Mesodermal cell (in vitro differentiated cells): ENCODE measurements around the gene L3MBTL4.

Experiments
- H3K27ac ChIP-seq: 2 replicates; pipeline ENCODE4 v1.7.0; 2013; ENCODE audit warnings: mild to moderate bottlenecking, low read depth, low read length, moderate library complexity; ENCODE audit not compliant: severe bottlenecking
- H3K36me3 ChIP-seq: 2 replicates; pipeline ENCODE4 v1.7.1; 2013; ENCODE audit warnings: mild to moderate bottlenecking, low read length, moderate library complexity; ENCODE audit not compliant: control insufficient read depth, insufficient read depth
- H3K4me1 ChIP-seq: one replicate; pipeline ENCODE4 v1.7.1; 2013; ENCODE audit warnings: mild to moderate bottlenecking, low read length; ENCODE audit not compliant: insufficient read depth, control insufficient read depth, poor library complexity, severe bottlenecking
- H3K4me3 ChIP-seq: 2 replicates; pipeline ENCODE4 v1.7.0; 2013; ENCODE audit warnings: low read length, control low read depth, mild to moderate bottlenecking; ENCODE audit not compliant: insufficient read depth, poor library complexity, severe bottlenecking; ENCODE audit errors: extremely low read depth
- H3K9me3 ChIP-seq: 2 replicates; pipeline ENCODE4 v1.7.1; 2013; ENCODE audit warnings: mild to moderate bottlenecking, low read length, moderate library complexity; ENCODE audit not compliant: control insufficient read depth
- WGBS, 2 experiments: methylation state at CpG; one replicate each; pipeline ENCODE4 v1.1.5; 2013; ENCODE audit warnings: missing lambda C conversion rate in 2 of 2; ENCODE audit not compliant: insufficient coverage in 2 of 2; 5-methylcytosine and 5-hydroxymethylcytosine counted together

Gene L3MBTL4

DNA sequence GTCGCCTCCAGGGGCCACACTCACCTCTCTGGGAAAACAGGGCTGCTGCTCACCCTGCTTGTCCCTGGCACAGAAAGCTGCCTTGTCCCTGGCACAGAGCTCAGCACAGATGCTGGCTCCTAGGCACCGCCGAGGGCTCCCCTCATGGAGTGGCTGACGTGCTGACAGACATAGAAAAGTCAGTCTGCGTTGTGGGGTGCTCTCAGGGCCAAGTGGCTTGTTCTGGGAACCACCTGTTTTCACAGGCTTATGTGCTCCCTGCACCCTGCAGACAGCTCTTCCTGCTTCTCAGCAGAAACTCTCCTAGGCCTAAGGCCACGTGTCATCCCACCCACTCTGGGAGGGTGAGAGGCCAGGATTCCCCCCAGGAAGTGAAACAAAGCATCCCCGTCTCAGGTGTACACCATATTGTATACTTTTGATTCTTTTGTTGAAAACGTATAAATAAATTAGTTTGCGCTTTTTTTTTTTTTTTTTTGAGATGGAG, 434.7 kb downstream of the L3MBTL4 start:
- 97 to 98% methylated on average over 5 to 6 of the region's 9 CpGs for WGBS, 2 experiments
- Histone ChIP-seq H3K4me1 (peaks cover 10% of the 10 kb centered on the region), H3K27ac (no peak overlapping the region), H3K36me3 (no peaks in the 10 kb centered on the region), H3K4me3 (no peak overlapping the region), H3K9me3 (no peaks in the 10 kb centered on the region)

DNA sequence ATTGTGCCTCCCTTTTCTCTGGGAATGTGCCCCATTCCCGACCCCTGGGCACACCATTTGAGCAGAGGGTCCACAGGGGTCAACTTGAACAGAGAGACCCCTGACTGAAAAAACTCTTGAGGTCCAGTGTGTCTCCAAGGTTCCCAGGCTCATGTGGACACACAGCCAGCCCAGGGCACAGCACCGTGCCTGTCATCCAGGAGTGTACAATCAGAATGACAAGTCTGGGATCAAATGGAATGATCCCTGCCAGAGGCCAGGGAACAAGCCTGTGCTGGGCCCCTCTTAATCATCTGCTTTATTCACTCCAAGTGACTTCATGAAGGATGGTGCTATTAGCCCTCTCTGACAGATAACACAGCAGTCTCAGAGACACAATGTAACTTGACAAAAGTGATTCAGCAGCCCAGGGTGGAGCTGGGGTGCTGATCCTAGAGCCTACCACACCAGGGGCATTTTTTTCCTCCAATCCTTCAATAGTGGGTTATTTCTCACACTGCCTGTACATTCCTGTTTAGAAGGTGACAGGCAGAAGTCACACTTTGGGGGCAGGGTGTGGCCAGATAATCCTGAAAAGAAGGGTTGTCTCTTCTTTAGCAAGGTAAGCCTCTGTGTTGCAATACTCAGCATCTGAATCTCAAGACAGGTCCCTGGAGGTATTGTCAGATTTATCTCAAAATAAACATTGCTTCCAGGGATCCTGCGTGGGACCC, 435.4 kb downstream of the L3MBTL4 start:
- Histone ChIP-seq H3K36me3 (no peaks in the 10 kb centered on the region), H3K9me3 (no peaks in the 10 kb centered on the region), H3K4me1 (peaks cover 13% of the 10 kb centered on the region), H3K27ac (no peak overlapping the region), H3K4me3 (no peak overlapping the region)
- WGBS, 2 experiments = 81 to 87% methylated on average over 3 of the region's 3 CpGs

DNA sequence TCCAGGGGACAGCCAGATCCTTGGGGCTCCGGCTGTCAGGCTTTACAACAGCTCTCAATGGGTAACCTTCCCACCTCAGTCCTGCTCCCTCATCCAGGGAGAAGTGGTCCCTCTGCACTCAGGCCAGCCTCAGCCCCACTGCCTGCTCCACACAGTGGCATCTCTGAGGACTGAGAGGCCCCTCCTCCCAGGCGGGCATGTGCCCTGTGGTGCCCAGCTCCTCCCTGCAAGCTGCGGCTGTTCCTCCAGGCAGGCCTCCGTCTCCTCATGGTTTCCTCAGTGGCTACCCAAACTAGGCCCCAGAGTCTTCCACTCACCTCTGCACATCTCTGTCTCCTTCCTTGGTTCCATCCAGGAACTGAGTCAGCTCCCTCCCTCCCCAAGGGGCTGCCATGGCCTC, 437.7 kb downstream of the L3MBTL4 start:
- Histone ChIP-seq H3K9me3 (no peaks in the 10 kb centered on the region), H3K27ac (no peak overlapping the region), H3K36me3 (no peaks in the 10 kb centered on the region), H3K4me1 (peaks cover 5% of the 10 kb centered on the region), H3K4me3 (no peak overlapping the region)
- WGBS, 2 experiments = 97 to 100% methylated on average over 4 of the region's 4 CpGs

DNA sequence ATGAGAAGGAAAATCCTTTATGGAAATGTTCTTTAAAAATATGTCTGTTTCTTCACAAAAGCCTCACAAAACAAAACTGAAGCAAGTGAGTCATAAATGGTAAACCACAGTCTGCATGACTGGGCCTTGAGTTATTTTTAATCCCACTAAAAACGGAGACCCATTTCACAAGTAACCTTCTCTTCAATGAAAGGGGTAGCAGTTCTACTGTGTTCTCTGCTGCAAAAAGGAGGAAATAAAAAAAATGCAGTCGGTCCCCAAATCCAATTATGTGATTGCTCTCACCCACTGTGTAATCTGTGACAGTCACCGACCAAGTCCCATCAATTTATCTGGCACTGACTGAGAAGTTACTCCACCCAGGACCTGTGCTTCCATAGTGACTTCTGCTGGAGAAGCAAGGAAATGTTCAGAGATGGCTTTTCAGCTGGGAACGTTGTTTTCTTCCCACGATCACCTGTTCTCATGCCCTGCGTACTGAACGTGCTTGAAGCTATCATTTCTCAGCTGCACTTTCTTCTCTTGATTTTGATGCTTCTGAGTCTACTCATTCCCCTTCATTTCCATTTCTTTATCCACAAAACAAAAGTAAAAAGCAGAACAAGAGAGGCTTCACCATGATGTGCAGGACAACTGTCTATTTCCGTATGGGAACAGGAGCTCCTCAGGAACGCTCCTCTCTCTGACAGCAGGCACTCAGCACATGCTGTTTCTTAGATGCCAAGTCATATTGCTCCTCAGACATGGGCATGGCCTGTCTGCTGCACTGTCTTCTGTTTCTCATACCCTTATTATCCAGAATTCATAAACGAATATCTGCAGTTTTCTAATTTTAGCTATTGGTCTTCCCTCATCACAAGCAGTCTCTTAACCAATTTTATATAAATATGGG, 439.4 kb downstream of the L3MBTL4 start:
- Histone ChIP-seq H3K4me3 (no peak overlapping the region), H3K36me3 (no peaks in the 10 kb centered on the region), H3K27ac (no peak overlapping the region), H3K9me3 (no peaks in the 10 kb centered on the region), H3K4me1 (peaks cover 5% of the 10 kb centered on the region)
- 87 to 90% methylated on average over 8 of the region's 10 CpGs for WGBS, 2 experiments

DNA sequence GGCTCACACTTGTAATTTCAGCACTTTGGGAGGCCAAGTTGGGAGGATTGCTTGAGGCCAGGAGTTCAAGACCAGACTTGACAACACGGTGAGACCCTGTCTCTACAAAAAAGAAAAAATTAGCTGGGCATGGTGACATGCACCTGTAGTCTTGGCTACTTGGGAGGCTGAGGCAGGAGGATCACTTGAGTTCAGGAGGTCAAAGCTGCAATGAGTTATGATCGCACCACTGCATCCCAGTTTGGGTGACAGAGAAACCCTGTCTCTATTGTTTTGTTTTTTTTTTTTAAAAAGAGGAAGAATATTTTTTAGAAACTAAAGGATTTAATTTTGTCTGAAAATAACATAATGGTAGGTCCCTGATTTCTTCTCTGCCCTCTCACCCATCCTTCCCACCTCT, 440.0 kb downstream of the L3MBTL4 start:
- WGBS, 2 experiments = 100% methylated on average over 1 to 2 of the region's 2 CpGs

DNA sequence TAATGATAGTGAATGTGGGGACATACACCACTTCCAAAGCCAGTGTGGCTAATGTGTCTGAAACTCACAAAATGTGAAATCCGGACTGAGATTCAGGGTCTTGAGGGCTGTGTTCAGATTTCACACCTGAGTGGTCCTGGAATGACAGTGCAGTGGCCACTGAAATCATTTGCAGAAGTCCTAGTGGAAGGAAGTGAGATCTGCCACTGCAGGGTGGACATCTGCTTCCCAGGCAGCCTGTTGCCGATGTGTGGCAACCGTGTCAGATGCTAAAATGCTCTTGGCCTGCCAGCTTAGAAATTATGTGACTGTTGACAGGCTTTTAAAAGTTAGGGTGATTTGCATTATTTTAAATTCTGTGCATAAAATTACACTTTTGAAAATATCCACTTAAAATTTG, 441.6 kb downstream of the L3MBTL4 start:
- peaks cover 9% of the 10 kb centered on the region for H3K4me1 ChIP-seq
- H3K36me3 ChIP-seq = no peaks in the 10 kb centered on the region
- no peaks in the 10 kb centered on the region for H3K9me3 ChIP-seq
- WGBS, 2 experiments = 97 to 98% methylated on average over 3 of the region's 3 CpGs
- no peak overlapping the region for H3K27ac ChIP-seq
- H3K4me3 ChIP-seq = no peak overlapping the region

More for the DNA sequence above, 440.0 kb downstream of the L3MBTL4 start:
- Histone ChIP-seq H3K27ac (no peak overlapping the region), H3K9me3 (no peaks in the 10 kb centered on the region), H3K4me3 (no peak overlapping the region), H3K4me1 (peaks cover 9% of the 10 kb centered on the region), H3K36me3 (no peaks in the 10 kb centered on the region)

DNA sequence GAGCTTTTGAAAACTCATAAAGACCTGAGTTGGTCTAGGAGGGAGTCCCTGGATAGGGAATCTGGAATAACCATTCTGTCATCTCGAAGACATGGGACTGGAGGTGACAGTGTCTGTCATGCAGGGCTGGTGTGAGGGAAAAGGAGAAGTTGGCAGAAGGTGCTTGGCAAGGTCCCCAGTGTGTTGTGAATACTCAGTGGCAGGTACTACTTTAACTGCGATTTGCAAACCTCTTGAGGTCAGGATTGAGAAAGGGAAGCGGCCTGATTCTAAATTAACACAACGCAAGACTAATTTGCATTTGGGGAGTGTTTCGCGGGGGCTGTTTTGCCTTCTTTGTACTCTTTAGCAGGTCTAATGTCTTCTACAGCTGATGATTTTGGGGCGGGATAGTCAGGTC, 442.4 kb downstream of the L3MBTL4 start:
- no peaks in the 10 kb centered on the region for H3K9me3 ChIP-seq
- H3K36me3 ChIP-seq = no peaks in the 10 kb centered on the region
- peaks cover 9% of the 10 kb centered on the region for H3K4me1 ChIP-seq
- H3K27ac ChIP-seq = no peak overlapping the region
- no peak overlapping the region for H3K4me3 ChIP-seq
- 68 to 97% methylated on average over 3 to 5 of the region's 7 CpGs for WGBS, 2 experiments

DNA sequence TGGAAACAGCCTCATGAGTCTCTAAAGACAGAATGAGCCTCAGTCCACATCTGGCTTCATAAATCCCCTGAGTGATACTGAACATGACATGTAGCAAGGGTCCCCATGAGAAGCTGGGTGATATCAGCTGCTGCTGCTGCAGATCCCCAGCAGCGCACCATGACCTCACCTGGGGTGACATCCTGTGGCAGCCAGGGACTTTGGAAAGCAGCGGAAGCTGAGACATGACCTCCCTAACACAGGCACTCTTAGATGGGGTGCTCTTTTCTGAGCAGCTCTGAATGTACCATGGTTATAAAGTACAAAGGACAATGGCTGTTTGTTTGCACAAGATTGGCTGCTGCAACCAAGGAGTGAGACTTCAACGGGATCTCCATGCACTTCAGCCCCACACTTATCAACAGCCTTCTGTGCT, 444.7 kb downstream of the L3MBTL4 start:
- Histone ChIP-seq H3K4me1 (peaks cover 5% of the 10 kb centered on the region), H3K36me3 (no peaks in the 10 kb centered on the region), H3K9me3 (no peaks in the 10 kb centered on the region), H3K27ac (peak overlapping the region; percentile 36), H3K4me3 (no peak overlapping the region)
- WGBS, 2 experiments = 92 to 100% methylated on average over 1 of the region's 3 CpGs

DNA sequence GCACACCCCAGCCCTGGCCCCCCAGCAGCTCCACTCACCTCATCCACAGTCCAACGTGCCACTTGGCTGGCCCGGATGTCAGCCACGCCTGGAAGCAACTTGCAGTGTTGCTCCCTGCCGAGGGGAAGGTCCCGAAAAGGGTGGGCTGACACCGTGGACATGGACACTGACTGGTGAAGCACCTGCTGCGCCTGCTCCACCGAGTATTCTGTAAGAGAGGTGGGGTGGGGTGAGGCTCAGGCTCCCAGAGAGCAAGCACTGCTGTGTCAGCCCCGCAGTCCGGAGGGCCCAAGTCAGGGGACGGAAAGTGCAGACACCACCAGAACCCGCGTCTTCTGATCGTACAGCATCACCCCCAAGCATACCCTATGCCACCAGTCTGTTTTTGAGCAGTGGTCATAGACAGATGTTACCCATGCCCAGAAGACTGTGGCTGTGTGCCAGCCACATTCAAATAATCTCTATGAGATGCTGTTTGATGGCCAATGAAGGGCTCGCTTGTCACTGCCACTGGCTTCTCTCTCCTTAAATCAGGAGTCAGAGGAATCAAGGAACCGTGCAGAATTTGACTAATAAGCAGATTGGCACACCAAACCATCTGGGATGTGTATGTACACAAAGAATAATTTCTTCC, 445.2 kb downstream of the L3MBTL4 start:
- 92 to 95% methylated on average over 7 to 14 of the region's 16 CpGs for WGBS, 2 experiments
- no peaks in the 10 kb centered on the region for H3K36me3 ChIP-seq
- no peak overlapping the region for H3K4me3 ChIP-seq
- peaks cover 3% of the 10 kb centered on the region for H3K4me1 ChIP-seq
- peak overlapping the region; percentile 36 for H3K27ac ChIP-seq
- no peaks in the 10 kb centered on the region for H3K9me3 ChIP-seq

DNA sequence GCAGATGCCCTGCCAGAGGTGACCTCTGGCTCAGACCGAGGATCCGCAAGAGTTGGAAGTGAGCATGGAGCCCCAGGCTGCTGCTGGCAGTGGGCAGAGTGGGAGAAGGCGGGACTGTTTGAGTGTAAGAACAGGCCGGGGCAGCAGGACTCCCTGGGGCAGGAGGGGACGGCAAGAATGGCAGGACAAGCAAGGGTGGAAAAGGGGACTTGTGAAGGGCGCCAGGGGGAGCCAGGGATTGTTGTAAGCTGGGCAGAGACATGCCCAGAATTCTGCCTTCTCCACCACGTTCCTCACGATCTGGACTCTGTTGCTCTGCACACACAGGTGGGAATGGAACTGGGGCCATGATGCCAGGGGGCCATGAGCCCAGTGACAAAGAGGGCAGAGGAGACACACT, 447.0 kb downstream of the L3MBTL4 start:
- peaks cover 3% of the 10 kb centered on the region for H3K4me1 ChIP-seq
- H3K9me3 ChIP-seq = no peaks in the 10 kb centered on the region
- H3K36me3 ChIP-seq = no peaks in the 10 kb centered on the region
- no peak overlapping the region for H3K27ac ChIP-seq
- no peak overlapping the region for H3K4me3 ChIP-seq
- WGBS, 2 experiments = 94 to 95% methylated on average over 7 to 8 of the region's 8 CpGs
